ENCODE measurements around the gene SYAP1. TPM values are rescaled to one million over a fixed set of nuclear protein-coding genes. Genes with fewer than 3 reads are reported as not detected.
"Not testable (repeated sequence)": the region's sequence is repeated elsewhere in the genome, so short reads cannot be mapped to it uniquely, and the experiment has no call there.

The SYAP1 gene
- total RNA-seq, 4 donors from 2014 or later = 10.6 to 26.4 (median 16.9) TPM

GRCh38 chrX:16754019-16754418 is 34.6 kb downstream of the SYAP1 start:
- Histone ChIP-seq H3K27ac (no peak overlapping the region), H3K36me3 (peaks cover 0 to 55% of the 10 kb centered on the region in 2 donors), H3K27me3 (no peaks in the 10 kb centered on the region), H3K4me1 (no peaks in the 10 kb centered on the region), H3K4me3 (no peak overlapping the region), H3K9me3 (no peaks in the 10 kb centered on the region)
- TF ChIP-seq CTCF (IDR thresholded peaks at IDR 0.05 in 4 of 5, conservative IDR thresholded peaks at IDR 0.05 in 1 of 5) (no peak), POLR2A (IDR thresholded peaks at IDR 0.05) (no peak)
- DNase-seq = no peak
- intact Hi-C loops (cut with DNase I; ENCODE audit: low total_unique reads) (no loop called here), in situ Hi-C loops (cut with MboI; ENCODE audit: low sequenced_read_pairs in 4 of 4) (no loop called here)
- no peak for ATAC-seq

- Histone ChIP-seq H3K4me3 (no peak overlapping the region), H3K4me1 (no peaks in the 10 kb centered on the region), H3K36me3 (peaks cover 0 to 50% of the 10 kb centered on the region in 2 donors), H3K27me3 (no peaks in the 10 kb centered on the region), H3K9me3 (no peaks in the 10 kb centered on the region), H3K27ac (no peak overlapping the region)
- ATAC-seq (no peak), DNase-seq (no peak)
- in situ Hi-C loops (cut with MboI; ENCODE audit: low sequenced_read_pairs in 4 of 4) = no loop called here
- intact Hi-C loops (cut with DNase I; ENCODE audit: low total_unique reads) = no loop called here
- TF ChIP-seq CTCF (IDR thresholded peaks at IDR 0.05 in 4 of 5, conservative IDR thresholded peaks at IDR 0.05 in 1 of 5) = no peak
- no peak for TF ChIP-seq POLR2A (IDR thresholded peaks at IDR 0.05)
Measured at GRCh38 chrX:16756724-16757123, 37.3 kb downstream of the SYAP1 start.

GRCh38 chrX:16761500-16761899 is 42.1 kb downstream of the SYAP1 start:
- intact Hi-C loops (cut with DNase I; ENCODE audit: low total_unique reads); in situ Hi-C loops (cut with MboI; ENCODE audit: low sequenced_read_pairs in 4 of 4): not testable (repeated sequence)

GRCh38 chrX:16762579-16762978 is 43.2 kb downstream of the SYAP1 start:
- no peaks in the 10 kb centered on the region for H3K4me1 ChIP-seq
- intact Hi-C loops (cut with DNase I; ENCODE audit: low total_unique reads) (no loop called here), in situ Hi-C loops (cut with MboI; ENCODE audit: low sequenced_read_pairs in 4 of 4) (no loop called here)
- H3K36me3 ChIP-seq = peaks cover 0 to 21% of the 10 kb centered on the region in 2 donors
- H3K4me3 ChIP-seq = no peak overlapping the region
- TF ChIP-seq POLR2A (IDR thresholded peaks at IDR 0.05) (no peak), CTCF (IDR thresholded peaks at IDR 0.05 in 4 of 5, conservative IDR thresholded peaks at IDR 0.05 in 1 of 5) (no peak)
- no peak for DNase-seq
- no peak overlapping the region for H3K27ac ChIP-seq
- no peaks in the 10 kb centered on the region for H3K27me3 ChIP-seq
- no peaks in the 10 kb centered on the region for H3K9me3 ChIP-seq
- ATAC-seq = no peak

More at GRCh38 chrX:16761500-16761899, 42.1 kb downstream of the SYAP1 start:
- peaks cover 0 to 31% of the 10 kb centered on the region in 2 donors for H3K36me3 ChIP-seq
- ATAC-seq, H3K27me3 ChIP-seq, H3K27ac ChIP-seq, DNase-seq, H3K4me3 ChIP-seq, H3K9me3 ChIP-seq, H3K4me1 ChIP-seq: not testable (repeated sequence)

- no peak overlapping the region for H3K4me3 ChIP-seq
- no peaks in the 10 kb centered on the region for H3K27me3 ChIP-seq
- TF ChIP-seq POLR2A (IDR thresholded peaks at IDR 0.05) (no peak), CTCF (IDR thresholded peaks at IDR 0.05 in 4 of 5, conservative IDR thresholded peaks at IDR 0.05 in 1 of 5) (no peak)
- intact Hi-C loops (cut with DNase I; ENCODE audit: low total_unique reads) (no loop called here), in situ Hi-C loops (cut with MboI; ENCODE audit: low sequenced_read_pairs in 4 of 4) (no loop called here)
- ATAC-seq = no peak
- H3K36me3 ChIP-seq = peaks cover 0 to 7% of the 10 kb centered on the region in 2 donors
- H3K27ac ChIP-seq = no peak overlapping the region
- no peaks in the 10 kb centered on the region for H3K9me3 ChIP-seq
- no peaks in the 10 kb centered on the region for H3K4me1 ChIP-seq
- no peak for DNase-seq
Measured at GRCh38 chrX:16765594-16765993, 46.2 kb downstream of the SYAP1 start.
